CD14-positive monocyte (primary cell): Measurements from ENCODE around the gene LCE2C. TPM values are rescaled to one million over a fixed set of nuclear protein-coding genes. Genes with fewer than 3 reads are reported as not detected.
"Not testable (repeated sequence)": the region's sequence is repeated elsewhere in the genome, so short reads cannot be mapped to it uniquely, and the experiment has no call there.

Experiments used
- DNase-seq, 3 donors: peaks; one replicate each; pipeline ENCODE4 v3.0.0-alpha.2; 2011 to 2022
- H2AFZ ChIP-seq: 2 replicates; pipeline ENCODE4 v1.6.0; 2012; ENCODE audit warnings: mild to moderate bottlenecking, low read depth, low read length, inconsistent platforms; ENCODE audit not compliant: insufficient read depth, poor library complexity, severe bottlenecking
- H3K27ac ChIP-seq, 2 donors: 1 replicate in 1 of 2; 2 replicates in 1 of 2; pipeline ENCODE4 v1.5.1; 2012 to 2013; ENCODE audit warnings: low read length in 2 of 2, control low read depth in 1 of 2, inconsistent platforms in 1 of 2, low read depth in 1 of 2, mild to moderate bottlenecking in 1 of 2
- H3K27me3 ChIP-seq, 2 donors: one replicate each; pipeline versions ENCODE4 v1.6.0 to v1.6.1; 2011 to 2013; ENCODE audit warnings: low read length in 2 of 2; ENCODE audit not compliant: control insufficient read depth in 2 of 2, insufficient read depth in 2 of 2
- H3K36me3 ChIP-seq, 2 donors: replicated peaks in 1 of 2; 1 replicate in 1 of 2; 2 replicates in 1 of 2; pipeline versions ENCODE4 v1.5.1 to v1.6.1; 2012 to 2013; ENCODE audit warnings: low read length in 2 of 2, control low read depth in 1 of 2, inconsistent platforms in 1 of 2, mild to moderate bottlenecking in 1 of 2; ENCODE audit not compliant: insufficient read depth in 2 of 2, control insufficient read depth in 1 of 2
- H3K4me1 ChIP-seq, 2 donors: 1 replicate in 1 of 2; 2 replicates in 1 of 2; pipeline versions ENCODE4 v1.5.1 to v1.6.1; 2012 to 2013; ENCODE audit warnings: low read length in 2 of 2, control low read depth in 1 of 2, inconsistent platforms in 1 of 2, mild to moderate bottlenecking in 1 of 2, moderate library complexity in 1 of 2; ENCODE audit not compliant: insufficient read depth in 2 of 2, control insufficient read depth in 1 of 2
- H3K4me2 ChIP-seq: replicated peaks from 2 replicates; pipeline ENCODE3; 2012; ENCODE audit warnings: low read length, moderate library complexity, mild to moderate bottlenecking; ENCODE audit not compliant: poor library complexity, severe bottlenecking; ENCODE audit errors: extremely low read depth
- H3K4me3 ChIP-seq, 3 experiments: fragments of 200-600 bp in 1 of 3; sonication (generic) in 1 of 3; replicated peaks in 1 of 3; 1 replicate in 2 of 3; 2 replicates in 1 of 3; pipeline ENCODE4 v1.5.1; 2011 to 2013; ENCODE audit warnings: low read length in 3 of 3, mild to moderate bottlenecking in 3 of 3, control low read depth in 2 of 3, low read depth in 2 of 3, inconsistent platforms in 1 of 3, moderate library complexity in 1 of 3
- H3K79me2 ChIP-seq: 2 replicates; pipeline ENCODE4 v1.6.0; 2012; ENCODE audit warnings: mild to moderate bottlenecking, control low read depth, inconsistent platforms, low read length, moderate library complexity; ENCODE audit not compliant: insufficient read depth
- H3K9ac ChIP-seq: 2 replicates; pipeline ENCODE4 v1.6.0; 2017; ENCODE audit warnings: low read length, mild to moderate bottlenecking; ENCODE audit not compliant: insufficient read depth, poor library complexity, severe bottlenecking
- H3K9me3 ChIP-seq, 2 donors: replicated peaks in 1 of 2; 1 replicate in 1 of 2; 2 replicates in 1 of 2; pipeline versions ENCODE4 v1.5.1 to v1.6.1; 2012 to 2013; ENCODE audit warnings: low read length in 2 of 2, control low read depth in 1 of 2; ENCODE audit not compliant: control insufficient read depth in 1 of 2, insufficient read depth in 1 of 2
- H4K20me1 ChIP-seq: 2 replicates; pipeline ENCODE4 v1.6.0; 2012; ENCODE audit warnings: mild to moderate bottlenecking, low read length, control low read depth, moderate library complexity; ENCODE audit not compliant: insufficient read depth
- H3K27ac Mint-ChIP-seq, 7 donors: one replicate each; pipeline ENCODE4 v1.8.0; 2020; ENCODE audit warnings: mild to moderate bottlenecking in 7 of 7, mixed read lengths in 7 of 7, moderate library complexity in 6 of 7, inconsistent platforms in 2 of 7
- H3K27me3 Mint-ChIP-seq, 3 donors: one replicate each; pipeline ENCODE4 v1.8.0; 2021 to 2022; ENCODE audit warnings: low read depth in 3 of 3, mild to moderate bottlenecking in 3 of 3, mixed read lengths in 3 of 3, moderate library complexity in 3 of 3, inconsistent platforms in 1 of 3
- H3K36me3 Mint-ChIP-seq, 2 donors: one replicate each; pipeline ENCODE4 v1.8.0; 2020; ENCODE audit warnings: mixed read lengths in 2 of 2, inconsistent platforms in 1 of 2, mild to moderate bottlenecking in 1 of 2
- H3K4me1 Mint-ChIP-seq: one replicate; pipeline ENCODE4 v1.8.0; 2020; ENCODE audit warnings: mild to moderate bottlenecking, mixed read lengths
- H3K4me3 Mint-ChIP-seq, 2 donors: one replicate each; pipeline ENCODE4 v1.8.0; 2020; ENCODE audit warnings: mild to moderate bottlenecking in 2 of 2, mixed read lengths in 2 of 2, moderate library complexity in 1 of 2
- H3K9me3 Mint-ChIP-seq, 7 donors: one replicate each; pipeline ENCODE4 v1.8.0; 2020 to 2022; ENCODE audit warnings: mixed read lengths in 7 of 7, mild to moderate bottlenecking in 6 of 7, moderate library complexity in 6 of 7, inconsistent platforms in 2 of 7
- WGBS: methylation state at CpG from one replicate; pipeline ENCODE4 v1.1.5; 2013; ENCODE audit warnings: missing lambda C conversion rate; ENCODE audit not compliant: insufficient coverage; 5-methylcytosine and 5-hydroxymethylcytosine counted together
- intact Hi-C, 2 donors: fragments of 100-400 bp; cut with micrococcal nuclease; formaldehyde crosslinking; loops; one replicate each; pipeline versions ENCODE4 v1.15.0 to v1.15.1; 2023
- polyA minus RNA-seq: library from RNA; depleted of rRNA, polyadenylated mRNA; stranded (reverse); fragments of >200 nt; gene quantifications from 2 replicates; pipeline ENCODE4 v1.2.3, GENCODE V29; 2012
- polyA plus RNA-seq, 3 donors: library from polyadenylated mRNA; depleted of rRNA in 1 of 3; unstranded in 2 of 3; stranded (reverse) in 1 of 3; fragments of 300-500 nt in 2 of 3; fragments of >200 nt in 1 of 3; fragmentation: Illumina TruSeq in 2 of 3; gene quantifications; 1 replicate in 2 of 3; 2 replicates in 1 of 3; pipeline ENCODE4 v1.2.3, GENCODE V29; 2012 to 2021
- total RNA-seq, 12 experiments: library from RNA in 1 of 12; stranded (reverse) in 1 of 12; fragments of 120-200 nt in 1 of 12; gene quantifications; one replicate each; pipeline ENCODE4 v1.2.4 and lab custom pipeline; 2013 to 2026; ENCODE audit warnings: mixed read lengths in 6 of 12, inconsistent platforms in 1 of 12
- TF ChIP-seq, protein P1 (sequence below): fragments of 200-600 bp; IDR thresholded peaks from one replicate; pipeline ENCODE4 v1.8.0; 2022; ENCODE audit warnings: antibody characterized with exemption, mild to moderate bottlenecking

LCE2C gene, protein sequence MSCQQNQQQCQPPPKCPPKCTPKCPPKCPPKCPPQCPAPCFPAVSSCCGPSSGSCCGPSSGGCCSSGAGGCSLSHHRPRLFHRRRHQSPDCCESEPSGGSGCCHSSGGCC
- total RNA-seq (2013), result not detected
- polyA plus RNA-seq (not detected), polyA minus RNA-seq (not detected in 2 replicates), total RNA-seq (lab: John Stamatoyannopoulos, UW) (0 reads per million in 11 experiments)

DNA sequence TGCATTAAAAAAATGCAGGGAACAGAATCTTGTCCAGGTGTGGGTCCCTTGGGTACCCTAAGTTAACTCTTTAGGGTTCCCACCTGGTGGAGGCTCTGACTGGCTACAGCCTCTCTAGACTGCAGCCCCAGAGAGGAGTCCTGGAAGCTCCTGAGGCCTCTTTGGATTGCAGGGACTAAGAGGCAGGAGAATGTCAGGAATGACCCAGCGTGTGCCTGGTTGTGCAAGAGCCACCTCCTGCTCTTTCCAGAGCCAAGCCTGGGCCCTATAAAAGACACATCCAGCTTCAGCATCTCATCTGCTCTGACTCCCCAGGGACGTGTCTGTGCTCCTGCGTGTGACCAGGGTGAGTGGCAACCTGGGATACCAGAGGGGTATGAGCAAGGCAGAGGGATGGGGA, at the start of gene LCE2C:
Gene LCE2C, plus strand, starts transcription at position 297 of the 400 bp plus-strand sequence. CDS start 737 bp downstream, outside the sequence.
- H3K9ac ChIP-seq, H3K27ac ChIP-seq, H3K4me3 Mint-ChIP-seq, H3K36me3 Mint-ChIP-seq, H3K36me3 ChIP-seq, H3K4me3 ChIP-seq, H3K9me3 Mint-ChIP-seq, H4K20me1 ChIP-seq, DNase-seq, H2AFZ ChIP-seq, H3K79me2 ChIP-seq, H3K27me3 ChIP-seq, intact Hi-C loops, H3K4me2 ChIP-seq, H3K9me3 ChIP-seq, H3K4me1 ChIP-seq, H3K4me1 Mint-ChIP-seq: not testable (repeated sequence)
- 89% methylated on average over 1 of the region's 3 CpGs for WGBS
- H3K27ac Mint-ChIP-seq, result peak within 1 kb of the TSS in 1 of 7 donors; percentile 58
- peaks cover 2 to 16% (median 6%) of the 10 kb centered on the region in 3 donors for H3K27me3 Mint-ChIP-seq

DNA sequence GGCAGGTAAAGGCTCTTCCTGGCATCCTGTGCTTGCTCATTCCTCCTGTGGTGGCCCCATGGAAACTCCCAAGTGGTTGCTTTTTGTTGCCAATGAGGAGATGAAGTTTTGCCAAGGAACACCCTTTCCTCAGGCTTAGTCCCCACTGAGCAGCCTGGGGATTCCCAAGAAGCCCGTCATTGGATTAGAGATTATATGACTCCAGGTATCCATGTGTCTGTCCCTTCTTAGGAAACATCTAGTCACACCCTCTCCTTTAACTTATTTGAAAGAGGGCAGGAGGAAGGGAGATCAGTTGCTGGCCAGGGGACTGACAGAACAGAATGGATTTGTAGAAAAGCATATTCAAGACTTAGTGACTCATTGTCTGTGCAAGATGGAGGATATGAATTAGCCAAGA, 48.3 kb upstream of the LCE2C start:
- intact Hi-C loops, result loop anchor here in 1 of 2 donors (10.0 kb wide), 1 partner anchor 52 kb away; no protein-coding TSS in a partner anchor
- peaks cover 21% of the 10 kb centered on the region for H3K4me1 Mint-ChIP-seq
- H2AFZ ChIP-seq, result no peak overlapping the region
- no peak overlapping the region for H3K27ac ChIP-seq
- H3K4me1 ChIP-seq, result peaks cover 8 to 17% of the 10 kb centered on the region in 2 donors
- H3K27ac Mint-ChIP-seq, result no peak overlapping the region
- peaks cover 0 to 14% (median 2%) of the 10 kb centered on the region in 7 donors for H3K9me3 Mint-ChIP-seq
- no peak overlapping the region for H3K4me2 ChIP-seq
- no peaks in the 10 kb centered on the region for H3K27me3 ChIP-seq
- H3K9me3 ChIP-seq, result peaks cover 0 to 7% of the 10 kb centered on the region in 2 donors
- H3K36me3 Mint-ChIP-seq, result no peaks in the 10 kb centered on the region
- H3K4me3 Mint-ChIP-seq, result no peak overlapping the region
- DNase-seq, result no peak
- peaks cover 6 to 9% (median 7%) of the 10 kb centered on the region in 3 donors for H3K27me3 Mint-ChIP-seq
- H4K20me1 ChIP-seq, result no peaks in the 10 kb centered on the region
- TF ChIP-seq, protein P1, sequence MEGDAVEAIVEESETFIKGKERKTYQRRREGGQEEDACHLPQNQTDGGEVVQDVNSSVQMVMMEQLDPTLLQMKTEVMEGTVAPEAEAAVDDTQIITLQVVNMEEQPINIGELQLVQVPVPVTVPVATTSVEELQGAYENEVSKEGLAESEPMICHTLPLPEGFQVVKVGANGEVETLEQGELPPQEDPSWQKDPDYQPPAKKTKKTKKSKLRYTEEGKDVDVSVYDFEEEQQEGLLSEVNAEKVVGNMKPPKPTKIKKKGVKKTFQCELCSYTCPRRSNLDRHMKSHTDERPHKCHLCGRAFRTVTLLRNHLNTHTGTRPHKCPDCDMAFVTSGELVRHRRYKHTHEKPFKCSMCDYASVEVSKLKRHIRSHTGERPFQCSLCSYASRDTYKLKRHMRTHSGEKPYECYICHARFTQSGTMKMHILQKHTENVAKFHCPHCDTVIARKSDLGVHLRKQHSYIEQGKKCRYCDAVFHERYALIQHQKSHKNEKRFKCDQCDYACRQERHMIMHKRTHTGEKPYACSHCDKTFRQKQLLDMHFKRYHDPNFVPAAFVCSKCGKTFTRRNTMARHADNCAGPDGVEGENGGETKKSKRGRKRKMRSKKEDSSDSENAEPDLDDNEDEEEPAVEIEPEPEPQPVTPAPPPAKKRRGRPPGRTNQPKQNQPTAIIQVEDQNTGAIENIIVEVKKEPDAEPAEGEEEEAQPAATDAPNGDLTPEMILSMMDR, result no peak
- no peak overlapping the region for H3K4me3 ChIP-seq
- H3K36me3 ChIP-seq, result no peaks in the 10 kb centered on the region
- WGBS, result no CpG with 5 or more reads among the region's 1 CpG
- H3K79me2 ChIP-seq, result no peaks in the 10 kb centered on the region
- no peak overlapping the region for H3K9ac ChIP-seq
